ENCODE results near the gene ASPSCR1.

Gene ASPSCR1

GRCh38 chr17:81977211-81977808 lies at the start of gene ASPSCR1:
TSS of gene ASPSCR1 (plus strand) at chr17:81977629. CDS start at chr17:81977647, 18 bp downstream.
- DNase-seq, result peak; percentile 92

GRCh38 chr17:81927653-81928543 lies 49.5 kb upstream of the ASPSCR1 start, which contains the start of gene MAFG:
TSS of gene MAFG (minus strand) at chr17:81927735. CDS start at chr17:81923185, 4,550 bp downstream.
- DNase-seq, result peak; percentile 90

GRCh38 chr17:81928544-81929252 lies 48.7 kb upstream of the ASPSCR1 start:
- DNase-seq, result no peak

- DNase-seq, result no peak
Measured at GRCh38 chr17:81929253-81930141, 47.9 kb upstream of the ASPSCR1 start.

- DNase-seq, result no peak
Measured at GRCh38 chr17:81930142-81931125, 47.0 kb upstream of the ASPSCR1 start.

GRCh38 chr17:81931189-81931556 lies 46.3 kb upstream of the ASPSCR1 start:
- no peak for DNase-seq

- no peak for DNase-seq
Measured at GRCh38 chr17:81931557-81932332, 45.7 kb upstream of the ASPSCR1 start.

GRCh38 chr17:81932333-81932983 lies 45.0 kb upstream of the ASPSCR1 start:
- DNase-seq, result no peak

- DNase-seq, result peak; percentile 16
Measured at GRCh38 chr17:81933178-81933699, 44.2 kb upstream of the ASPSCR1 start.

- no peak for DNase-seq
Measured at GRCh38 chr17:81934098-81934757, 43.2 kb upstream of the ASPSCR1 start.

- DNase-seq, result no peak
Measured at GRCh38 chr17:81934850-81935708, 42.4 kb upstream of the ASPSCR1 start.

GRCh38 chr17:81935709-81936084 lies 41.7 kb upstream of the ASPSCR1 start:
- DNase-seq, result no peak

GRCh38 chr17:81939218-81939617 lies 38.2 kb upstream of the ASPSCR1 start:
- no peak for DNase-seq

- no peak for DNase-seq
Measured at GRCh38 chr17:81939881-81940385, 37.5 kb upstream of the ASPSCR1 start.

- DNase-seq, result no peak
Measured at GRCh38 chr17:81940538-81941483, 36.6 kb upstream of the ASPSCR1 start.

GRCh38 chr17:81941484-81942166 lies 35.8 kb upstream of the ASPSCR1 start:
- peak; percentile 16 for DNase-seq

Data from activated T-cell treated with anti-CD3 and anti-CD28 coated beads, Interleukin-2, amount 50 U/mL, for 1 hour (primary cell).